GM12892 (cell line): Measurements from ENCODE around the gene FAM83F.

ENCODE experiments used
- POLR2A ChIP-seq: IDR thresholded peaks from 2 replicates; pipeline ENCODE4 v1.6.1; 2011; ENCODE audit warnings: low read depth, low read length, control low read depth
- POLR2AphosphoS5 ChIP-seq: IDR thresholded peaks from 2 replicates; pipeline ENCODE4 v1.6.1; 2011; ENCODE audit warnings: low read depth, low read length, control low read depth
- TAF1 ChIP-seq: IDR thresholded peaks from 2 replicates; pipeline ENCODE4 v1.6.1; 2011; ENCODE audit warnings: low read depth, mild to moderate bottlenecking, control low read depth, low read length, borderline replicate concordance

- TF ChIP-seq POLR2AphosphoS5 (no peak), POLR2A (no peak), TAF1 (no peak)
Measured at GRCh38 chr22:40014667-40015248, 20.0 kb downstream of the FAM83F start.
